Mammary epithelial cell (primary cell): ENCODE measurements around the gene CACTIN.

Source experiments
- EZH2 ChIP-seq: IDR thresholded peaks from 2 replicates; pipeline ENCODE4 v1.6.1; 2012; ENCODE audit warnings: low read length, inconsistent platforms, borderline replicate concordance
- TF ChIP-seq, protein P1 (sequence below), 2 donors: IDR thresholded peaks in 1 of 2; conservative IDR thresholded peaks in 1 of 2; 2 replicates each; pipeline ENCODE4 v1.5.1; 2011 to 2012; ENCODE audit warnings: inconsistent platforms in 2 of 2, low read length in 2 of 2, mild to moderate bottlenecking in 2 of 2, control low read depth in 1 of 2, low read depth in 1 of 2; ENCODE audit not compliant: insufficient read depth in 1 of 2; ENCODE audit errors: extremely low read depth in 1 of 2

- TF ChIP-seq, protein P1, sequence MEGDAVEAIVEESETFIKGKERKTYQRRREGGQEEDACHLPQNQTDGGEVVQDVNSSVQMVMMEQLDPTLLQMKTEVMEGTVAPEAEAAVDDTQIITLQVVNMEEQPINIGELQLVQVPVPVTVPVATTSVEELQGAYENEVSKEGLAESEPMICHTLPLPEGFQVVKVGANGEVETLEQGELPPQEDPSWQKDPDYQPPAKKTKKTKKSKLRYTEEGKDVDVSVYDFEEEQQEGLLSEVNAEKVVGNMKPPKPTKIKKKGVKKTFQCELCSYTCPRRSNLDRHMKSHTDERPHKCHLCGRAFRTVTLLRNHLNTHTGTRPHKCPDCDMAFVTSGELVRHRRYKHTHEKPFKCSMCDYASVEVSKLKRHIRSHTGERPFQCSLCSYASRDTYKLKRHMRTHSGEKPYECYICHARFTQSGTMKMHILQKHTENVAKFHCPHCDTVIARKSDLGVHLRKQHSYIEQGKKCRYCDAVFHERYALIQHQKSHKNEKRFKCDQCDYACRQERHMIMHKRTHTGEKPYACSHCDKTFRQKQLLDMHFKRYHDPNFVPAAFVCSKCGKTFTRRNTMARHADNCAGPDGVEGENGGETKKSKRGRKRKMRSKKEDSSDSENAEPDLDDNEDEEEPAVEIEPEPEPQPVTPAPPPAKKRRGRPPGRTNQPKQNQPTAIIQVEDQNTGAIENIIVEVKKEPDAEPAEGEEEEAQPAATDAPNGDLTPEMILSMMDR (conservative IDR thresholded peaks at IDR 0.05 in 1 of 2, IDR thresholded peaks at IDR 0.05 in 1 of 2; ENCODE audit: extremely low read depth in 1 of 2, insufficient read depth in 1 of 2, low read depth in 1 of 2, low read length in 2 of 2), result no peak
- TF ChIP-seq EZH2, result no peak
These were observed 61.5 kb downstream of the CACTIN start for GRCh38 chr19:3565139-3565538.
